ENCODE results near the gene UBE2K.

The UBE2K gene

GRCh38 chr4:39657465-39657864, 40.5 kb upstream of the UBE2K start:
- DNase-seq (ENCODE audit: low read depth): peak; percentile 41

GRCh38 chr4:39658756-39659155, 39.2 kb upstream of the UBE2K start:
- no peak overlapping the region for H3K4me3 ChIP-seq (ENCODE audit: low read depth, low read length)
- peak; percentile 30 for TF ChIP-seq CTCF (IDR thresholded peaks at IDR 0.05; ENCODE audit: low read depth, low read length, missing control alignments)
- DNase-seq (ENCODE audit: low read depth): no peak

More at GRCh38 chr4:39657465-39657864, 40.5 kb upstream of the UBE2K start:
- no peak overlapping the region for H3K4me3 ChIP-seq (ENCODE audit: low read depth, low read length)
- no peak for TF ChIP-seq CTCF (IDR thresholded peaks at IDR 0.05; ENCODE audit: low read depth, low read length, missing control alignments)

GRCh38 chr4:39660045-39660444, 37.9 kb upstream of the UBE2K start:
- no peak overlapping the region for H3K4me3 ChIP-seq (ENCODE audit: low read depth, low read length)
- no peak for TF ChIP-seq CTCF (IDR thresholded peaks at IDR 0.05; ENCODE audit: low read depth, low read length, missing control alignments)
- no peak for DNase-seq (ENCODE audit: low read depth)

GRCh38 chr4:39660757-39661156, 37.2 kb upstream of the UBE2K start:
- no peak for TF ChIP-seq CTCF (IDR thresholded peaks at IDR 0.05; ENCODE audit: low read depth, low read length, missing control alignments)
- DNase-seq (ENCODE audit: low read depth): no peak
- no peak overlapping the region for H3K4me3 ChIP-seq (ENCODE audit: low read depth, low read length)

GRCh38 chr4:39662683-39663082, 35.3 kb upstream of the UBE2K start:
- H3K4me3 ChIP-seq (ENCODE audit: low read depth, low read length): no peak overlapping the region
- TF ChIP-seq CTCF (IDR thresholded peaks at IDR 0.05; ENCODE audit: low read depth, low read length, missing control alignments): no peak
- DNase-seq (ENCODE audit: low read depth): no peak

- H3K4me3 ChIP-seq (ENCODE audit: low read depth, low read length): no peak overlapping the region
- TF ChIP-seq CTCF (IDR thresholded peaks at IDR 0.05; ENCODE audit: low read depth, low read length, missing control alignments): no peak
- no peak for DNase-seq (ENCODE audit: low read depth)
These were observed 32.9 kb upstream of the UBE2K start for GRCh38 chr4:39664828-39665731.

GRCh38 chr4:39667706-39668105, 30.2 kb upstream of the UBE2K start:
- H3K4me3 ChIP-seq (ENCODE audit: low read depth, low read length): no peak overlapping the region
- no peak for DNase-seq (ENCODE audit: low read depth)
- no peak for TF ChIP-seq CTCF (IDR thresholded peaks at IDR 0.05; ENCODE audit: low read depth, low read length, missing control alignments)
